Astrocyte (in vitro differentiated cells and primary cell): ENCODE data around the gene SRPRA. TPM values are rescaled to one million over a fixed set of nuclear protein-coding genes. Genes with fewer than 3 reads are reported as not detected.

Experiments
- DNase-seq: peaks from one replicate; pipeline ENCODE4 v3.0.0-alpha.2; 2010; ENCODE audit warnings: low read depth
- FAIRE-seq: peaks from 2 replicates; lab custom pipeline; 2011; peaks lifted over from hg19 to GRCh38; lab: Jason Lieb, UNC
- H2AFZ ChIP-seq: 2 replicates; pipeline ENCODE4 v1.6.0; 2012; ENCODE audit warnings: low read depth, low read length, inconsistent platforms
- H3K27ac ChIP-seq: 2 replicates; pipeline ENCODE4 v1.5.1; 2011; ENCODE audit warnings: low read depth, low read length, inconsistent platforms
- H3K27me3 ChIP-seq: 2 replicates; pipeline ENCODE4 v1.6.0; 2011; ENCODE audit warnings: low read length, inconsistent platforms; ENCODE audit not compliant: insufficient read depth
- H3K36me3 ChIP-seq: 2 replicates; pipeline ENCODE4 v1.5.1; 2011; ENCODE audit warnings: low read length, inconsistent platforms; ENCODE audit not compliant: insufficient read depth
- H3K4me1 ChIP-seq: 2 replicates; pipeline ENCODE4 v1.5.1; 2011; ENCODE audit warnings: low read length, inconsistent platforms; ENCODE audit not compliant: insufficient read depth
- H3K4me2 ChIP-seq: 2 replicates; pipeline ENCODE4 v1.6.0; 2012; ENCODE audit warnings: low read length, inconsistent platforms
- H3K4me3 ChIP-seq: 2 replicates; pipeline ENCODE4 v1.5.1; 2011; ENCODE audit warnings: low read depth, mild to moderate bottlenecking, low read length, inconsistent platforms; ENCODE audit not compliant: insufficient read depth
- H3K79me2 ChIP-seq: 2 replicates; pipeline ENCODE4 v1.6.0; 2012; ENCODE audit warnings: mild to moderate bottlenecking, low read length, inconsistent platforms; ENCODE audit not compliant: insufficient read depth
- H3K9ac ChIP-seq: 2 replicates; pipeline ENCODE4 v1.6.0; 2012; ENCODE audit warnings: mild to moderate bottlenecking, low read length, inconsistent platforms
- H3K9me3 ChIP-seq: 2 replicates; pipeline ENCODE4 v1.5.1; 2012; ENCODE audit warnings: low read depth, mild to moderate bottlenecking, low read length, inconsistent platforms; ENCODE audit not compliant: insufficient read depth
- H4K20me1 ChIP-seq: 2 replicates; pipeline ENCODE4 v1.6.0; 2012; ENCODE audit warnings: low read length, inconsistent platforms; ENCODE audit not compliant: insufficient read depth
- H3K27ac Mint-ChIP-seq: one replicate; pipeline ENCODE4 v1.8.0; 2021; ENCODE audit warnings: mild to moderate bottlenecking, mixed read lengths; ENCODE audit not compliant: unreplicated experiment
- H3K27me3 Mint-ChIP-seq: one replicate; pipeline ENCODE4 v1.8.0; 2021; ENCODE audit warnings: low read depth, mixed read lengths; ENCODE audit not compliant: unreplicated experiment
- H3K36me3 Mint-ChIP-seq: one replicate; pipeline ENCODE4 v1.8.0; 2021; ENCODE audit warnings: low read depth, mixed read lengths; ENCODE audit not compliant: unreplicated experiment
- H3K4me1 Mint-ChIP-seq: one replicate; pipeline ENCODE4 v1.8.0; 2021; ENCODE audit warnings: low read depth, mixed read lengths; ENCODE audit not compliant: unreplicated experiment
- H3K4me3 Mint-ChIP-seq: one replicate; pipeline ENCODE4 v1.8.0; 2021; ENCODE audit warnings: mild to moderate bottlenecking, moderate library complexity, mixed read lengths; ENCODE audit not compliant: unreplicated experiment
- H3K9me3 Mint-ChIP-seq: one replicate; pipeline ENCODE4 v1.8.0; 2021; ENCODE audit warnings: mild to moderate bottlenecking, mixed read lengths; ENCODE audit not compliant: unreplicated experiment
- CTCF ChIP-seq: IDR thresholded peaks from 2 replicates; pipeline ENCODE4 v1.5.1; 2011; ENCODE audit warnings: low read depth, mild to moderate bottlenecking, inconsistent platforms, low read length, moderate library complexity; ENCODE audit not compliant: insufficient read depth
- EZH2 ChIP-seq: IDR thresholded peaks from 2 replicates; pipeline ENCODE4 v1.6.1; 2012; ENCODE audit warnings: mild to moderate bottlenecking, low read length, inconsistent platforms; ENCODE audit not compliant: insufficient read depth
- total RNA-seq: library from RNA; stranded (reverse); gene quantifications from 2 replicates; pipeline ENCODE4 v1.2.1, GENCODE V29; 2021

Gene SRPRA
- total RNA-seq, 1 donor from 2014 or later = 74.6 TPM

DNA sequence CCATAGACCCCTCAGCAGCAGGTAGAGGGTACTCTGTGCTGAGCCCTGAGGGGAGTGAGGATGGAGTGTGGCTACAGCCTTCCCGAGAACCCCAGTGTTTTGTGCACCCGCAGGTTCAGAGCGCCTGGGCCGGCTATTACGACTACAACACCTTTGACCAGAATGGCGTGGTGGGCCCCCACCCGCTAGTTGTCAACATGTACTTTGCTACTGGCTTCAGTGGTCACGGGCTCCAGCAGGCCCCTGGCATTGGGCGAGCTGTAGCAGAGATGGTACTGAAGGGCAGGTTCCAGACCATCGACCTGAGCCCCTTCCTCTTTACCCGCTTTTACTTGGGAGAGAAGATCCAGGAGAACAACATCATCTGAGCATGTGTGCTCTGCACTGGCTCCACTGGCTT is 8.6 kb upstream of the SRPRA start:
- H3K4me2 ChIP-seq = no peak overlapping the region
- H3K4me1 ChIP-seq = peaks cover 3% of the 10 kb centered on the region
- H3K27me3 ChIP-seq = no peaks in the 10 kb centered on the region
- no peak overlapping the region for H3K4me3 Mint-ChIP-seq
- H2AFZ ChIP-seq = no peak overlapping the region
- H3K27ac Mint-ChIP-seq = no peak overlapping the region
- H3K9me3 ChIP-seq = no peaks in the 10 kb centered on the region
- no peaks in the 10 kb centered on the region for H3K4me1 Mint-ChIP-seq
- H3K79me2 ChIP-seq = no peaks in the 10 kb centered on the region
- H3K36me3 Mint-ChIP-seq = peaks cover 3% of the 10 kb centered on the region
- no peak for DNase-seq
- no peaks in the 10 kb centered on the region for H4K20me1 ChIP-seq
- H3K36me3 ChIP-seq = peaks cover 9% of the 10 kb centered on the region
- no peak overlapping the region for H3K4me3 ChIP-seq
- no peak overlapping the region for H3K27ac ChIP-seq
- H3K9me3 Mint-ChIP-seq = peaks cover 2% of the 10 kb centered on the region
- TF ChIP-seq EZH2 = no peak
- no peak for TF ChIP-seq CTCF
- no peak for FAIRE-seq
- no peaks in the 10 kb centered on the region for H3K27me3 Mint-ChIP-seq
- no peak overlapping the region for H3K9ac ChIP-seq

DNA sequence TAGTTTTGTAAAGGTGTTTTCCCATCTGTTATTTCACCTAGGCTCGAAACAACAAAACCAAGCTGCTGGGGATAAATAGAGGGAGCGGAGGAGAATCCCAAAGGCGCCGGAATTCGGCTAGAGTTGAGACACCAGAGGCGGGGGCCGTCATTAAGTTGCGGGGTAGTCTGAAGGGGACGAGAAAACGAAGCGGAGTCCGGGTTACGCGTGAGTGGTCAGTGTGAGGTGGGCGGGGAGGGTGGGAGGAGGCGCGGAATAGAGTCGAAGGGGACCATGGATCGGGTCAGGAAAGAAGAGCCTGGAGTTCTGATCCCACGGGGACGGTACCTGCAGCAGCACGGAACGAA is 361 bp downstream of the SRPRA start:
- Histone ChIP-seq H3K4me2 (peak overlapping the region; percentile 94), H3K4me3 (peak overlapping the region; percentile 97), H3K36me3 (peaks cover 42% of the 10 kb centered on the region), H2AFZ (peak overlapping the region; percentile 94), H3K9me3 (no peaks in the 10 kb centered on the region), H3K27me3 (no peaks in the 10 kb centered on the region), H4K20me1 (peaks cover 42% of the 10 kb centered on the region), H3K79me2 (peaks cover 50% of the 10 kb centered on the region), H3K4me1 (peaks cover 19% of the 10 kb centered on the region), H3K9ac (peak overlapping the region; percentile 98), H3K27ac (peak overlapping the region; percentile 93)
- H3K9me3 Mint-ChIP-seq = no peaks in the 10 kb centered on the region
- no peaks in the 10 kb centered on the region for H3K27me3 Mint-ChIP-seq
- DNase-seq = no peak
- TF ChIP-seq EZH2 (no peak), CTCF (no peak)
- no peak for FAIRE-seq
- H3K4me3 Mint-ChIP-seq = peak overlapping the region; percentile 90
- peaks cover 25% of the 10 kb centered on the region for H3K4me1 Mint-ChIP-seq
- H3K27ac Mint-ChIP-seq = peak overlapping the region; percentile 87
- H3K36me3 Mint-ChIP-seq = peaks cover 16% of the 10 kb centered on the region

DNA sequence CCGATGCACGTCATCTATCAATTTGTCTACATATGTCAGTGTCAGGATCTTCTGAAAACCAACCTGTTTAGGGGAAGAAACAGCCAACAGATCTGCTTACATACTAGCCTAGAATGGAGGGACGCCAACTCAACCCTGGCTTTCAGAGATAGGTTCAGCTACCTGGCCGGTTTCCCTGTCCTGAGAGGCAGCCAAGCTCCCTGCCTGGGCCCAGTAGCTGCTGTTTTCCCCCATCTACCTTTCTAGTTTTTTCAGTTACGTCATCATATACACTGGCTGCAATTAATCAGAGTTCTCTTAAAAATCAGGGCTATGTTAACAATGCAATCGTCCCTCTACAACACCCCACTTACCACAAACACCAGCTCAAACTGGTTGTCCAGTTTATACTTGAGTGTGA is 1.0 kb downstream of the SRPRA start:
- H3K36me3 ChIP-seq = peaks cover 49% of the 10 kb centered on the region
- DNase-seq (no peak), FAIRE-seq (no peak)
- peak overlapping the region; percentile 98 for H3K9ac ChIP-seq
- H3K9me3 ChIP-seq = no peaks in the 10 kb centered on the region
- Mint-ChIP-seq H3K9me3 (no peaks in the 10 kb centered on the region), H3K36me3 (peaks cover 18% of the 10 kb centered on the region), H3K27ac (peak overlapping the region; percentile 87), H3K4me3 (peak overlapping the region; percentile 90), H3K27me3 (no peaks in the 10 kb centered on the region), H3K4me1 (peaks cover 25% of the 10 kb centered on the region)
- TF ChIP-seq EZH2 = no peak
- no peak for TF ChIP-seq CTCF
- peaks cover 19% of the 10 kb centered on the region for H3K4me1 ChIP-seq
- peak overlapping the region; percentile 93 for H3K27ac ChIP-seq
- H4K20me1 ChIP-seq = peaks cover 47% of the 10 kb centered on the region
- H2AFZ ChIP-seq = no peak overlapping the region
- H3K27me3 ChIP-seq = no peaks in the 10 kb centered on the region
- peaks cover 50% of the 10 kb centered on the region for H3K79me2 ChIP-seq
- H3K4me3 ChIP-seq = peak overlapping the region; percentile 97
- H3K4me2 ChIP-seq = peak overlapping the region; percentile 94
